K562 (cell line): ENCODE data around the gene CFAP206. TPM values are rescaled to one million over a fixed set of nuclear protein-coding genes. Genes with fewer than 3 reads are reported as not detected.

Source experiments
- ATAC-seq: fragments of 200-7000 bp; cut with Tn5 transposase; 3 replicates; pipeline ENCODE4 v1.9.1; 2020; ENCODE audit warnings: moderate library complexity
- BruUV-seq: library from RNA; stranded (reverse); fragments of 400-500 nt; replicated peaks from 2 replicates; lab custom pipeline; 2021; lab: Mats Ljungman, UMichigan
- CTCF ChIA-PET: fragments of 300-600 bp; formaldehyde crosslinking; extraction: SDS; loops from one replicate; lab custom pipeline; 2021; ENCODE audit warnings: low intra/inter-chr PET ratio; lab: Yijun Ruan, JAX
- POLR2A ChIA-PET: fragments of 300-600, 350-650 bp; sonication (Branson Sonifier 250); formaldehyde crosslinking; extraction: SDS; loops from one replicate; lab custom pipeline; 2021; ENCODE audit warnings: antibody characterized with exemption, inconsistent platforms; lab: Yijun Ruan, JAX
- DNase-seq, 4 experiments: peaks; one replicate each; pipeline versions ENCODE4 v3.0.0 to v3.0.0-alpha.2; 2011 to 2018; ENCODE audit warnings: low spot score in 3 of 4, mixed read lengths in 3 of 4; ENCODE audit errors: extremely low read depth in 1 of 4
- FAIRE-seq: peaks from 2 replicates; lab custom pipeline; 2011; peaks lifted over from hg19 to GRCh38; lab: Jason Lieb, UNC
- H2AFZ ChIP-seq: 2 replicates; pipeline ENCODE4 v1.6.0; 2011; ENCODE audit warnings: low read depth, low read length, control low read depth, inconsistent platforms
- H3K27ac ChIP-seq: fragments of 200-600 bp; 3 replicates; pipeline ENCODE4 v1.8.0; 2011; ENCODE audit warnings: low read depth, mild to moderate bottlenecking, control low read depth, inconsistent platforms, low read length, moderate library complexity, mixed read lengths; ENCODE audit errors: extremely low read depth
- H3K27me3 ChIP-seq, 2 experiments: fragments of 300-600 bp in 1 of 2; 2 replicates in 1 of 2; 3 replicates in 1 of 2; pipeline versions ENCODE4 v1.6.0 to v1.8.0; 2011; ENCODE audit warnings: inconsistent platforms in 2 of 2, low read length in 2 of 2, mild to moderate bottlenecking in 1 of 2, mixed read lengths in 1 of 2, moderate library complexity in 1 of 2; ENCODE audit not compliant: control insufficient read depth in 2 of 2, insufficient read depth in 2 of 2
- H3K36me3 ChIP-seq: fragments of 300-600 bp; 3 replicates; pipeline ENCODE4 v1.8.0; 2011; ENCODE audit warnings: mild to moderate bottlenecking, low read length, inconsistent platforms; ENCODE audit not compliant: control insufficient read depth, insufficient read depth
- H3K4me1 ChIP-seq, 2 experiments: fragments of 200-600 bp in 1 of 2; replicated peaks in 1 of 2; 2 replicates in 1 of 2; 3 replicates in 1 of 2; pipeline versions ENCODE4 v1.5.1 to v1.8.0; 2011; ENCODE audit warnings: inconsistent platforms in 2 of 2, low read length in 2 of 2, mild to moderate bottlenecking in 1 of 2, mixed read lengths in 1 of 2, moderate library complexity in 1 of 2; ENCODE audit not compliant: control insufficient read depth in 2 of 2, insufficient read depth in 2 of 2
- H3K4me2 ChIP-seq: 2 replicates; pipeline ENCODE4 v1.6.1; 2011; ENCODE audit warnings: low read length, control low read depth, inconsistent platforms, mixed read lengths; ENCODE audit not compliant: insufficient read depth
- H3K4me3 ChIP-seq: fragments of 200-600 bp; sonication (generic), shearing (Covaris generic); 2 replicates; pipeline ENCODE4 v1.5.1; 2016; ENCODE audit warnings: control low read depth, inconsistent platforms
- H3K79me2 ChIP-seq: fragments of 200-600 bp; 3 replicates; pipeline ENCODE4 v1.8.0; 2011; ENCODE audit warnings: low read length, inconsistent platforms; ENCODE audit not compliant: control insufficient read depth, insufficient read depth
- H3K9ac ChIP-seq, 2 experiments: 2 replicates each; pipeline versions ENCODE4 v1.6.0 to v1.6.1; 2011; ENCODE audit warnings: low read depth in 2 of 2, low read length in 2 of 2, control low read depth in 1 of 2, inconsistent platforms in 1 of 2, mild to moderate bottlenecking in 1 of 2, mixed read lengths in 1 of 2; ENCODE audit not compliant: insufficient read depth in 1 of 2
- H3K9me1 ChIP-seq: one replicate; pipeline ENCODE4 v1.6.0; 2011; ENCODE audit warnings: inconsistent platforms, mild to moderate bottlenecking, low read length, moderate library complexity; ENCODE audit not compliant: control insufficient read depth, insufficient read depth
- H3K9me3 ChIP-seq: replicated peaks from 2 replicates; pipeline ENCODE4 v1.5.1; 2011; ENCODE audit warnings: low read depth, low read length, inconsistent platforms; ENCODE audit not compliant: control insufficient read depth, insufficient read depth
- H4K20me1 ChIP-seq: replicated peaks from 2 replicates; pipeline ENCODE4 v1.6.1; 2011; ENCODE audit warnings: low read length, inconsistent platforms, mixed read lengths; ENCODE audit not compliant: control insufficient read depth, insufficient read depth
- ASH1L ChIP-seq: fragments of 450-650 bp; IDR thresholded peaks from 2 replicates; pipeline ENCODE4 v1.6.1; 2018; ENCODE audit warnings: borderline replicate concordance, mild to moderate bottlenecking, low read depth; ENCODE audit not compliant: partially characterized antibody
- CHAMP1 ChIP-seq: fragments of 450-650 bp; IDR thresholded peaks from 2 replicates; pipeline ENCODE4 v1.6.1; 2016; ENCODE audit warnings: mild to moderate bottlenecking
- CLOCK ChIP-seq: fragments of 250-450 bp; sonication (Bioruptor Pico); IDR thresholded peaks from 2 replicates; pipeline ENCODE4 v1.4.0; 2020; ENCODE audit warnings: mild to moderate bottlenecking, moderate library complexity, borderline replicate concordance
- NFIC ChIP-seq: fragments of 450-650 bp; IDR thresholded peaks from 2 replicates; pipeline ENCODE4 v1.6.1; 2017; ENCODE audit warnings: mild to moderate bottlenecking, inconsistent platforms
- RBM25 ChIP-seq: fragments of 200-400 bp; formaldehyde crosslinking; IDR thresholded peaks from 2 replicates; pipeline ENCODE4 v1.6.1; 2018; ENCODE audit warnings: low read length, low read depth, moderate library complexity; ENCODE audit not compliant: severe bottlenecking
- TCFL5 ChIP-seq: fragments of 250-450 bp; sonication (Bioruptor Pico); conservative IDR thresholded peaks from 2 replicates; pipeline ENCODE4 v1.6.1; 2021; ENCODE audit warnings: mild to moderate bottlenecking, moderate library complexity, matching md5 sums
- ZNF146 ChIP-seq: IDR thresholded peaks from one replicate; pipeline ENCODE4 v1.6.1; 2018; ENCODE audit warnings: missing compliant biosample characterization; ENCODE audit not compliant: unreplicated experiment
- WGBS: fragments of 100-300 bp; shearing (Covaris generic); methylation state at CpG from one replicate; pipeline ENCODE4 v1.1.6; 2016; ENCODE audit warnings: low coverage, mixed read lengths; ENCODE audit not compliant: insufficient coverage; ENCODE audit errors: missing lambda C conversion rate; 5-methylcytosine and 5-hydroxymethylcytosine counted together
- in situ Hi-C: fragments of 300-500 bp; cut with MboI; formaldehyde crosslinking; loops from 4 replicates; pipeline ENCODE4 v1.15.0; 2018; ENCODE audit warnings: inconsistent platforms, mixed read lengths
- intact Hi-C: fragments of 100-400 bp; cut with micrococcal nuclease; formaldehyde crosslinking; loops from 2 replicates; pipeline ENCODE4 v1.14.2; 2022
- polyA plus RNA-seq, 8 experiments: library from polyadenylated mRNA; depleted of rRNA in 4 of 8; stranded (reverse) in 5 of 8; unstranded in 3 of 8; fragments of >200 nt; fragmentation: Nextera tagmentation in 2 of 8; fragmentation: Illumina TruSeq in 1 of 8; extraction: Ambion mirVana in 2 of 8; extraction: Trizol in 1 of 8; gene quantifications; 2 replicates each; pipeline versions ENCODE4 v1.2.1 to v1.2.3, GENCODE V29; 2011 to 2014; ENCODE audit warnings: inconsistent platforms in 1 of 8, missing spikeins in 1 of 8
- total RNA-seq, 7 experiments: library from RNA; depleted of rRNA in 6 of 7; stranded (reverse); fragments of >200 nt in 6 of 7; fragmentation: Illumina TruSeq in 2 of 7; extraction: Trizol in 2 of 7; gene quantifications; 2 replicates each; pipeline versions ENCODE4 v1.2.1 to v1.2.3, GENCODE V29; 2011 to 2021; ENCODE audit warnings: low replicate concordance in 1 of 7

The CFAP206 gene
- total and polyA plus RNA-seq, 9 of the 15 experiments (the other 6 are each of a cell fraction or from before 2014, with no cell fraction given) = 0.06 to 0.33 (median 0.18) TPM; not detected in 2

GRCh38 chr6:87366899-87367298 is 40.9 kb upstream of the CFAP206 start:
- peaks cover 4 to 10% of the 10 kb centered on the region in 2 experiments; a peak in 4 of 5 replicates for H3K4me1 ChIP-seq
- H3K4me3 ChIP-seq = no peak overlapping the region
- H4K20me1 ChIP-seq = no peaks in the 10 kb centered on the region
- ChIA-PET CTCF (interaction anchor here (0.6 kb wide), 1 partner anchor 13 kb away, joined by 3 read pairs; no protein-coding TSS in a partner anchor), POLR2A (interaction anchor here (0.6 to 1.0 kb wide), 2 partner anchors 52 to 86 kb away, joined by 3 to 5 read pairs; no protein-coding TSS in a partner anchor)
- H3K9ac ChIP-seq = no peak overlapping the region
- DNase-seq = no peak
- no peak overlapping the region for H3K4me2 ChIP-seq
- 64% methylated on average over 3 of the region's 3 CpGs for WGBS
- H3K27me3 ChIP-seq = no peaks in the 10 kb centered on the region
- H3K79me2 ChIP-seq = no peaks in the 10 kb centered on the region
- BruUV-seq = no TSS peak
- no peaks in the 10 kb centered on the region for H3K9me1 ChIP-seq
- TF ChIP-seq NFIC (peak; percentile 54; the same call in 1 of the 2 replicates), CHAMP1 (no peak)
- no peaks in the 10 kb centered on the region for H3K36me3 ChIP-seq
- no peak for FAIRE-seq
- H2AFZ ChIP-seq = no peak overlapping the region
- peaks cover 17% of the 10 kb centered on the region; the same call in 1 of the 2 replicates for H3K9me3 ChIP-seq
- intact Hi-C loops (no loop called here), in situ Hi-C loops (no loop called here)
- no peak overlapping the region for H3K27ac ChIP-seq
- ATAC-seq = no peak

- intact Hi-C loops (no loop called here), in situ Hi-C loops (no loop called here)
- Histone ChIP-seq H3K4me1 (no peaks in the 10 kb centered on the region), H3K4me2 (no peak overlapping the region), H3K4me3 (no peak overlapping the region), H3K79me2 (no peaks in the 10 kb centered on the region), H2AFZ (no peak overlapping the region), H4K20me1 (no peaks in the 10 kb centered on the region), H3K9me1 (no peaks in the 10 kb centered on the region), H3K36me3 (no peaks in the 10 kb centered on the region), H3K9me3 (peaks cover 3% of the 10 kb centered on the region; the same call in 1 of the 2 replicates), H3K27me3 (no peaks in the 10 kb centered on the region), H3K27ac (no peak overlapping the region), H3K9ac (no peak overlapping the region)
- POLR2A ChIA-PET = no interaction called here
- FAIRE-seq = no peak
- DNase-seq = no peak
- CTCF ChIA-PET = interaction anchor here (1.1 kb wide), 1 partner anchor 20 kb away, joined by 3 read pairs; no protein-coding TSS in a partner anchor
- WGBS = 66% methylated on average over 2 of the region's 2 CpGs
- BruUV-seq = no TSS peak
- no peak for ATAC-seq
- TF ChIP-seq ZNF146 (CRISPR knock-in tag) (peak; percentile 44), ASH1L (no peak), CLOCK (CRISPR knock-in tag) (no peak), RBM25 (peak; percentile 38), TCFL5 (CRISPR knock-in tag) (no peak)
- TF ChIP-seq, all 486 proteins: peak for 2
Observed at GRCh38 chr6:87373377-87373776, 34.4 kb upstream of the CFAP206 start.
